Measurements from ENCODE around the gene SLC22A16. TPM values are rescaled to one million over a fixed set of nuclear protein-coding genes. Genes with fewer than 3 reads are reported as not detected.

The SLC22A16 gene
- total and polyA plus RNA-seq, 2 donors (not counting 1 experiment from before 2014, with no cell fraction given), result not detected

DNA sequence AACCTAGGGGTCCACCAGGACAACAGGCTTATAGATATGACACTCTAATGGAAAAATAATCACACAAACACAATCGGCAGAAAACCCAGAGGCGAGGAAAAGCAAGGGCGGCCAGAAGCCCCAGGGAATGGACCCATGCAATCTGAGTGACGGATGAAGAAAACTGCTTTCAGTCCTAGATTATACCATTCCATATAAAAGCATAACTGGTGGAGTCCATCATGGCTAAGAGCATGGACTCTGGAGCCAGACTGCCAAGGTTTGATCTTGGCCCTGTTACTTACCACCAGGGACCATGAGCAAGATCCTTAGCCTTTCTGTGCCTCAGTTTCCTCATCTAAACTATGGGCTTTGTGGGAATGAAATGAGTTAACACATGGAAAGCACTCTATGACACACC is 3.7 kb downstream of the SLC22A16 start:
- peaks cover 24% of the 10 kb centered on the region for H3K27me3 ChIP-seq (ENCODE audit: control insufficient read depth, insufficient read depth, low read length)
- no peak overlapping the region for H3K9ac ChIP-seq (ENCODE audit: insufficient read depth, low read length)
- no peak overlapping the region for H2AFZ ChIP-seq (ENCODE audit: low read length)
- H4K20me1 ChIP-seq (ENCODE audit: control insufficient read depth, extremely low read depth, insufficient read depth, low read length), result no peaks in the 10 kb centered on the region
- no peak overlapping the region for H3K27ac ChIP-seq (ENCODE audit: insufficient read depth, low read length)
- H3K36me3 ChIP-seq (ENCODE audit: control insufficient read depth, insufficient read depth, low read length), result no peaks in the 10 kb centered on the region
- no peaks in the 10 kb centered on the region for H3K79me2 ChIP-seq (ENCODE audit: control insufficient read depth, insufficient read depth, low read length)
- TF ChIP-seq, protein P1, sequence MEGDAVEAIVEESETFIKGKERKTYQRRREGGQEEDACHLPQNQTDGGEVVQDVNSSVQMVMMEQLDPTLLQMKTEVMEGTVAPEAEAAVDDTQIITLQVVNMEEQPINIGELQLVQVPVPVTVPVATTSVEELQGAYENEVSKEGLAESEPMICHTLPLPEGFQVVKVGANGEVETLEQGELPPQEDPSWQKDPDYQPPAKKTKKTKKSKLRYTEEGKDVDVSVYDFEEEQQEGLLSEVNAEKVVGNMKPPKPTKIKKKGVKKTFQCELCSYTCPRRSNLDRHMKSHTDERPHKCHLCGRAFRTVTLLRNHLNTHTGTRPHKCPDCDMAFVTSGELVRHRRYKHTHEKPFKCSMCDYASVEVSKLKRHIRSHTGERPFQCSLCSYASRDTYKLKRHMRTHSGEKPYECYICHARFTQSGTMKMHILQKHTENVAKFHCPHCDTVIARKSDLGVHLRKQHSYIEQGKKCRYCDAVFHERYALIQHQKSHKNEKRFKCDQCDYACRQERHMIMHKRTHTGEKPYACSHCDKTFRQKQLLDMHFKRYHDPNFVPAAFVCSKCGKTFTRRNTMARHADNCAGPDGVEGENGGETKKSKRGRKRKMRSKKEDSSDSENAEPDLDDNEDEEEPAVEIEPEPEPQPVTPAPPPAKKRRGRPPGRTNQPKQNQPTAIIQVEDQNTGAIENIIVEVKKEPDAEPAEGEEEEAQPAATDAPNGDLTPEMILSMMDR (conservative IDR thresholded peaks at IDR 0.05 in 1 of 2, IDR thresholded peaks at IDR 0.05 in 1 of 2; ENCODE audit: low read depth in 1 of 2, low read length in 2 of 2), result no peak
- no peak for TF ChIP-seq EZH2 (IDR thresholded peaks at IDR 0.05; ENCODE audit: low read length, missing control alignments)
- no peak overlapping the region for H3K4me2 ChIP-seq (ENCODE audit: extremely low read depth, insufficient read depth, low read length)
- H3K4me3 ChIP-seq (replicated peaks in 1 of 4; ENCODE audit: control extremely low read depth in 1 of 4, insufficient read depth in 1 of 4, low read depth in 3 of 4, low read length in 4 of 4), result no peak overlapping the region
- H3K9me3 ChIP-seq (ENCODE audit: control insufficient read depth, insufficient read depth, low read depth, low read length), result no peaks in the 10 kb centered on the region
- no peak for DNase-seq (ENCODE audit: low read depth in 2 of 2)
- no peaks in the 10 kb centered on the region for H3K4me1 ChIP-seq (ENCODE audit: control insufficient read depth, extremely low read depth, insufficient read depth, low read length)

DNA sequence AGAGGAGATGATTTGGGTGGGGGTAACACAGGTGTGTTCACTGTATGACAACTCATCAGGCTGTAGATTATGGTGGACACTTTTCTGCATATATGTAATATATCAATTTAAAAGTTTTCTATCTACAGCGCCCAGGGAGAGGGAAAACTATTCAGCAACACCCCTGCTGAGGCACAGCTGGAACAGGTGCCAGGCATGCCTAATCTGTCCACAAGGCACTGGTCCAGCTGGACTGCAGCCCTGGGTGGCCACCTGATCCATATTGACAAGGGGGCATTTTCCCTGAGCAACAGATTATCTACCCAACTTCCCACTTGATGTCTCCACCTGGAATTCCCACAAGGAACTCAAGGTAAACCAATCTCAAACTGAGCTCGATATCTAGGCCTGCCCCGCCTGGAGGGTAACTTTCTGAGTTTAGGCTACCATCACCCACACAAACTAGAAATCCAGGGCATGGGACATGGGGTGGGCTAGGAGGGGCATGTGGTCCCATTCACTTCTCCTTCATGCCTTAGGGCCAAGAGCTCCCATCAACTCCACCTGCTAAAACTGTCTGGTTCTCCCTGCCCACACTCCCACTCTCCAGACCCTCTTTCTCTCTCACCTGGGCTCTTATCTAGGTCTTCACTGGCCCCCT is 4.6 kb downstream of the SLC22A16 start:
- Histone ChIP-seq H3K4me3 (replicated peaks in 1 of 4; ENCODE audit: control extremely low read depth in 1 of 4, insufficient read depth in 1 of 4, low read depth in 3 of 4, low read length in 4 of 4) (no peak overlapping the region), H3K9me3 (ENCODE audit: control insufficient read depth, insufficient read depth, low read depth, low read length) (no peaks in the 10 kb centered on the region), H4K20me1 (ENCODE audit: control insufficient read depth, extremely low read depth, insufficient read depth, low read length) (no peaks in the 10 kb centered on the region), H3K4me1 (ENCODE audit: control insufficient read depth, extremely low read depth, insufficient read depth, low read length) (no peaks in the 10 kb centered on the region), H2AFZ (ENCODE audit: low read length) (no peak overlapping the region), H3K27ac (ENCODE audit: insufficient read depth, low read length) (no peak overlapping the region), H3K27me3 (ENCODE audit: control insufficient read depth, insufficient read depth, low read length) (peaks cover 24% of the 10 kb centered on the region), H3K4me2 (ENCODE audit: extremely low read depth, insufficient read depth, low read length) (no peak overlapping the region), H3K9ac (ENCODE audit: insufficient read depth, low read length) (no peak overlapping the region), H3K79me2 (ENCODE audit: control insufficient read depth, insufficient read depth, low read length) (no peaks in the 10 kb centered on the region), H3K36me3 (ENCODE audit: control insufficient read depth, insufficient read depth, low read length) (no peaks in the 10 kb centered on the region)
- no peak for DNase-seq (ENCODE audit: low read depth in 2 of 2)
- TF ChIP-seq, protein P1 (conservative IDR thresholded peaks at IDR 0.05 in 1 of 2, IDR thresholded peaks at IDR 0.05 in 1 of 2; ENCODE audit: low read depth in 1 of 2, low read length in 2 of 2), result no peak
- no peak for TF ChIP-seq EZH2 (IDR thresholded peaks at IDR 0.05; ENCODE audit: low read length, missing control alignments)

DNA sequence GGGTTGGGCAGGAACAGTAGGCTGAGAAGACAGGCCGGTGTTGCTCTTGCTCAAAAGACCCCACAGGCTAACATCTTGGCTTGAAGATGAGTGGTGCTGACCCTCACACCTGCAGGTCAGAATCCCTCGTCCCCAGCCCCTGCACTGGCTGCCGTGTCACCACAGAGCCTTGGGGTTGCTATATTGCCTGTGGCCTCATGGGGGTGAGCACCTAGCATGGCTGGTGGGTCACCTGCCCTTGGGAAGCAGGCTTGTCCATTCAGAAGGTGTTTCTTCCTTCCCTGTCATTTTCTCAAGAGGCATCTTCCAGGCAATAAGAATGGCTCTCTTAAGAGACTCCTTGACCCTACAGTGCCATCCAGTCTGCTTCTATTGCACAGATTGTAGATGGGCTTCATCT is 7.7 kb downstream of the SLC22A16 start:
- Histone ChIP-seq H3K4me2 (ENCODE audit: extremely low read depth, insufficient read depth, low read length) (no peak overlapping the region), H3K9ac (ENCODE audit: insufficient read depth, low read length) (no peak overlapping the region), H2AFZ (ENCODE audit: low read length) (no peak overlapping the region), H3K36me3 (ENCODE audit: control insufficient read depth, insufficient read depth, low read length) (no peaks in the 10 kb centered on the region), H3K4me3 (replicated peaks in 1 of 4; ENCODE audit: control extremely low read depth in 1 of 4, insufficient read depth in 1 of 4, low read depth in 3 of 4, low read length in 4 of 4) (no peak overlapping the region), H3K9me3 (ENCODE audit: control insufficient read depth, insufficient read depth, low read depth, low read length) (no peaks in the 10 kb centered on the region), H3K79me2 (ENCODE audit: control insufficient read depth, insufficient read depth, low read length) (no peaks in the 10 kb centered on the region), H3K4me1 (ENCODE audit: control insufficient read depth, extremely low read depth, insufficient read depth, low read length) (no peaks in the 10 kb centered on the region), H3K27me3 (ENCODE audit: control insufficient read depth, insufficient read depth, low read length) (peaks cover 5% of the 10 kb centered on the region), H4K20me1 (ENCODE audit: control insufficient read depth, extremely low read depth, insufficient read depth, low read length) (no peaks in the 10 kb centered on the region), H3K27ac (ENCODE audit: insufficient read depth, low read length) (no peak overlapping the region)
- DNase-seq (ENCODE audit: low read depth in 2 of 2), result no peak
- TF ChIP-seq EZH2 (IDR thresholded peaks at IDR 0.05; ENCODE audit: low read length, missing control alignments), result no peak
- TF ChIP-seq, protein P1 (conservative IDR thresholded peaks at IDR 0.05 in 1 of 2, IDR thresholded peaks at IDR 0.05 in 1 of 2; ENCODE audit: low read depth in 1 of 2, low read length in 2 of 2), result no peak

Data from fibroblast of lung (primary cell).